H9 (cell line): ENCODE data around the gene RASGEF1C. TPM values are rescaled to one million over a fixed set of nuclear protein-coding genes. Genes with fewer than 3 reads are reported as not detected.

Experiments used
- DNase-seq: peaks from one replicate; pipeline ENCODE4 v3.0.0-alpha.2; 2017
- H2AFZ ChIP-seq: one replicate; pipeline ENCODE4 v1.6.1; 2013; ENCODE audit warnings: mild to moderate bottlenecking, low read length, control low read depth, moderate library complexity
- H2AK5ac ChIP-seq: 2 replicates; pipeline ENCODE4 v1.6.1; 2013; ENCODE audit warnings: low read length, control low read depth, mixed read lengths; ENCODE audit not compliant: insufficient read length
- H2BK120ac ChIP-seq: one replicate; pipeline ENCODE4 v1.6.1; 2013; ENCODE audit warnings: low read depth, mild to moderate bottlenecking, low read length, control low read depth, inconsistent platforms; ENCODE audit not compliant: poor library complexity, severe bottlenecking
- H2BK12ac ChIP-seq: 2 replicates; pipeline ENCODE4 v1.6.1; 2013; ENCODE audit warnings: low read length, control low read depth, mixed read lengths, low read depth; ENCODE audit not compliant: insufficient read length
- H2BK15ac ChIP-seq: 2 replicates; pipeline ENCODE4 v1.6.1; 2013; ENCODE audit warnings: low read depth, low read length, control low read depth
- H2BK20ac ChIP-seq: one replicate; pipeline ENCODE4 v1.6.1; 2013; ENCODE audit warnings: low read depth, mild to moderate bottlenecking, low read length, control low read depth, inconsistent platforms; ENCODE audit not compliant: poor library complexity, severe bottlenecking
- H2BK5ac ChIP-seq: 2 replicates; pipeline ENCODE4 v1.6.1; 2013; ENCODE audit warnings: low read length, control low read depth, mixed read lengths; ENCODE audit not compliant: insufficient read length
- H3K14ac ChIP-seq: 2 replicates; pipeline ENCODE4 v1.6.1; 2013; ENCODE audit warnings: low read length, control low read depth; ENCODE audit not compliant: insufficient read depth
- H3K18ac ChIP-seq: 2 replicates; pipeline ENCODE4 v1.6.1; 2013; ENCODE audit warnings: low read depth, mild to moderate bottlenecking, mixed read lengths, low read length, control low read depth; ENCODE audit not compliant: insufficient read length
- H3K23ac ChIP-seq: 2 replicates; pipeline ENCODE4 v1.6.1; 2013; ENCODE audit warnings: low read length, control low read depth, mixed read lengths, low read depth; ENCODE audit not compliant: insufficient read length
- H3K23me2 ChIP-seq: 2 replicates; pipeline ENCODE4 v1.6.1; 2013; ENCODE audit warnings: low read depth, mild to moderate bottlenecking, mixed read lengths, low read length, control low read depth; ENCODE audit not compliant: insufficient read length, poor library complexity, severe bottlenecking
- H3K27ac ChIP-seq: 2 replicates; pipeline ENCODE4 v1.5.1; 2013; ENCODE audit warnings: low read length, control low read depth, mixed read lengths, low read depth; ENCODE audit not compliant: insufficient read length
- H3K27me3 ChIP-seq: 2 replicates; pipeline ENCODE4 v1.6.1; 2013; ENCODE audit warnings: low read length, control low read depth, inconsistent platforms; ENCODE audit not compliant: insufficient read depth
- H3K4ac ChIP-seq: 2 replicates; pipeline ENCODE4 v1.6.1; 2013; ENCODE audit warnings: low read depth, mild to moderate bottlenecking, control low read depth, inconsistent platforms, low read length, moderate library complexity
- H3K4me1 ChIP-seq: 2 replicates; pipeline ENCODE4 v1.6.1; 2013; ENCODE audit warnings: low read length, control low read depth, inconsistent platforms; ENCODE audit not compliant: insufficient read depth
- H3K4me2 ChIP-seq: 2 replicates; pipeline ENCODE4 v1.6.1; 2013; ENCODE audit warnings: low read length, control low read depth, mixed read lengths; ENCODE audit not compliant: insufficient read length, insufficient read depth
- H3K56ac ChIP-seq: 2 replicates; pipeline ENCODE4 v1.6.1; 2013; ENCODE audit warnings: low read depth, mild to moderate bottlenecking, mixed read lengths, low read length, control low read depth; ENCODE audit not compliant: insufficient read length
- H3K79me1 ChIP-seq: 2 replicates; pipeline ENCODE4 v1.6.1; 2013; ENCODE audit warnings: low read depth, mild to moderate bottlenecking, moderate library complexity, low read length, control low read depth, inconsistent platforms; ENCODE audit not compliant: insufficient read depth, poor library complexity, severe bottlenecking
- H3K79me2 ChIP-seq: 2 replicates; pipeline ENCODE4 v1.6.1; 2013; ENCODE audit warnings: low read length, control low read depth, inconsistent platforms; ENCODE audit not compliant: insufficient read depth
- H3K9ac ChIP-seq: 2 replicates; pipeline ENCODE4 v1.6.1; 2013; ENCODE audit warnings: low read length, control low read depth, mixed read lengths; ENCODE audit not compliant: insufficient read length; ENCODE audit errors: extremely low read depth
- H3K9me3 ChIP-seq: one replicate; pipeline ENCODE4 v1.6.1; 2013; ENCODE audit warnings: low read depth, low read length, inconsistent platforms; ENCODE audit not compliant: control insufficient read depth
- H3T11ph ChIP-seq: one replicate; pipeline ENCODE4 v1.6.1; 2013; ENCODE audit warnings: mild to moderate bottlenecking, low read length, control low read depth, inconsistent platforms
- H4K20me1 ChIP-seq: one replicate; pipeline ENCODE4 v1.6.1; 2013; ENCODE audit not compliant: control insufficient read depth, insufficient read length, insufficient read depth
- H4K5ac ChIP-seq: 2 replicates; pipeline ENCODE4 v1.6.1; 2013; ENCODE audit warnings: low read depth, mild to moderate bottlenecking, mixed read lengths, low read length, control low read depth; ENCODE audit not compliant: insufficient read length
- H4K8ac ChIP-seq: replicated peaks from 2 replicates; pipeline ENCODE4 v1.6.1; 2013; ENCODE audit warnings: low read length, control low read depth, mixed read lengths, low read depth; ENCODE audit not compliant: insufficient read length
- H4K91ac ChIP-seq: 2 replicates; pipeline ENCODE4 v1.6.1; 2013; ENCODE audit warnings: low read depth, mild to moderate bottlenecking, moderate library complexity, mixed read lengths, low read length, control low read depth; ENCODE audit not compliant: insufficient read length
- H3K27ac Mint-ChIP-seq, 3 experiments: 2 replicates in 2 of 3; 3 replicates in 1 of 3; pipeline ENCODE4 v1.8.0; 2020 to 2021; ENCODE audit warnings: mixed read lengths in 3 of 3, mild to moderate bottlenecking in 1 of 3, moderate library complexity in 1 of 3
- H3K27me3 Mint-ChIP-seq: 2 replicates; pipeline ENCODE4 v1.8.0; 2021; ENCODE audit warnings: low read depth, mild to moderate bottlenecking, moderate library complexity, mixed read lengths
- H3K36me3 Mint-ChIP-seq, 3 experiments: 2 replicates in 2 of 3; 3 replicates in 1 of 3; pipeline ENCODE4 v1.8.0; 2020 to 2021; ENCODE audit warnings: low read depth in 3 of 3, mixed read lengths in 3 of 3; ENCODE audit not compliant: insufficient read depth in 1 of 3
- H3K4me1 Mint-ChIP-seq, 2 experiments: 2 replicates each; pipeline ENCODE4 v1.8.0; 2020; ENCODE audit warnings: mixed read lengths in 2 of 2
- H3K4me3 Mint-ChIP-seq, 2 experiments: 2 replicates in 1 of 2; 3 replicates in 1 of 2; pipeline ENCODE4 v1.8.0; 2020 to 2021; ENCODE audit warnings: mild to moderate bottlenecking in 2 of 2, mixed read lengths in 2 of 2, moderate library complexity in 1 of 2
- H3K9me3 Mint-ChIP-seq, 2 experiments: 2 replicates in 1 of 2; 3 replicates in 1 of 2; pipeline ENCODE4 v1.8.0; 2020; ENCODE audit warnings: mild to moderate bottlenecking in 2 of 2, mixed read lengths in 2 of 2, moderate library complexity in 1 of 2
- WGBS: extraction: QIAGEN DNeasy Blood & Tissue Kit; methylation state at CpG from one replicate; pipeline ENCODE4 v1.1.7; 2013; ENCODE audit warnings: missing lambda C conversion rate, low lambda C conversion rate, mixed read lengths; ENCODE audit not compliant: insufficient read length; ENCODE audit errors: extremely low coverage; 5-methylcytosine and 5-hydroxymethylcytosine counted together
- total RNA-seq: library from RNA; stranded (reverse); gene quantifications from 2 replicates; pipeline ENCODE4 v1.2.1, GENCODE V29; 2021
- TF ChIP-seq, protein P1 (sequence below): fragments of 200-600 bp; sonication (generic); conservative IDR thresholded peaks from 3 replicates; pipeline ENCODE4 v1.8.0; 2021; ENCODE audit warnings: antibody characterized with exemption, mild to moderate bottlenecking

The RASGEF1C gene
- total RNA-seq, 1 experiment from 2014 or later, result 0.83 TPM

GRCh38 chr5:180105827-180106312 lies 103.1 kb downstream of the RASGEF1C start:
- H4K91ac ChIP-seq, result no peak overlapping the region
- no peak overlapping the region for H3T11ph ChIP-seq
- no peaks in the 10 kb centered on the region for H3K9me3 ChIP-seq
- H2BK120ac ChIP-seq, result no peak overlapping the region
- Mint-ChIP-seq H3K4me3 (no peak overlapping the region), H3K27me3 (peaks cover 3% of the 10 kb centered on the region; the same call in 1 of the 2 replicates), H3K36me3 (peaks cover 13 to 19% (median 15%) of the 10 kb centered on the region in 3 experiments), H3K4me1 (0 out of 4 replicates have a peak, but pooled peaks cover 0 to 3% of the 10 kb centered on the region in 2 experiments), H3K27ac (no peak overlapping the region), H3K9me3 (peaks cover 23 to 33% of the 10 kb centered on the region in 2 experiments)
- no peak overlapping the region for H4K8ac ChIP-seq
- no peak overlapping the region for H3K27ac ChIP-seq
- no CpG with 5 or more reads among the region's 5 CpGs for WGBS
- no peak overlapping the region for H3K14ac ChIP-seq
- H3K9ac ChIP-seq, result no peak overlapping the region
- H4K20me1 ChIP-seq, result no peaks in the 10 kb centered on the region
- no peak overlapping the region for H3K4me2 ChIP-seq
- no peak overlapping the region for H2BK15ac ChIP-seq
- no peaks in the 10 kb centered on the region for H3K23me2 ChIP-seq
- H3K18ac ChIP-seq, result no peak overlapping the region
- no peak overlapping the region for H4K5ac ChIP-seq
- TF ChIP-seq, protein P1, sequence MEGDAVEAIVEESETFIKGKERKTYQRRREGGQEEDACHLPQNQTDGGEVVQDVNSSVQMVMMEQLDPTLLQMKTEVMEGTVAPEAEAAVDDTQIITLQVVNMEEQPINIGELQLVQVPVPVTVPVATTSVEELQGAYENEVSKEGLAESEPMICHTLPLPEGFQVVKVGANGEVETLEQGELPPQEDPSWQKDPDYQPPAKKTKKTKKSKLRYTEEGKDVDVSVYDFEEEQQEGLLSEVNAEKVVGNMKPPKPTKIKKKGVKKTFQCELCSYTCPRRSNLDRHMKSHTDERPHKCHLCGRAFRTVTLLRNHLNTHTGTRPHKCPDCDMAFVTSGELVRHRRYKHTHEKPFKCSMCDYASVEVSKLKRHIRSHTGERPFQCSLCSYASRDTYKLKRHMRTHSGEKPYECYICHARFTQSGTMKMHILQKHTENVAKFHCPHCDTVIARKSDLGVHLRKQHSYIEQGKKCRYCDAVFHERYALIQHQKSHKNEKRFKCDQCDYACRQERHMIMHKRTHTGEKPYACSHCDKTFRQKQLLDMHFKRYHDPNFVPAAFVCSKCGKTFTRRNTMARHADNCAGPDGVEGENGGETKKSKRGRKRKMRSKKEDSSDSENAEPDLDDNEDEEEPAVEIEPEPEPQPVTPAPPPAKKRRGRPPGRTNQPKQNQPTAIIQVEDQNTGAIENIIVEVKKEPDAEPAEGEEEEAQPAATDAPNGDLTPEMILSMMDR, result no peak
- no peaks in the 10 kb centered on the region for H3K4me1 ChIP-seq
- no peaks in the 10 kb centered on the region for H3K79me1 ChIP-seq
- no peak overlapping the region for H3K23ac ChIP-seq
- H2BK20ac ChIP-seq, result no peak overlapping the region
- H3K56ac ChIP-seq, result no peak overlapping the region
- H3K79me2 ChIP-seq, result no peaks in the 10 kb centered on the region
- no peak overlapping the region for H2AK5ac ChIP-seq
- H2BK12ac ChIP-seq, result no peak overlapping the region
- no peak for DNase-seq
- no peak overlapping the region for H3K4ac ChIP-seq
- H2BK5ac ChIP-seq, result no peak overlapping the region
- H2AFZ ChIP-seq, result no peak overlapping the region
- H3K27me3 ChIP-seq, result no peaks in the 10 kb centered on the region
